Muscle layer of duodenum (tissue), 2 donors: ENCODE results near the gene RACK1.
"Not testable (repeated sequence)": the region's sequence is repeated elsewhere in the genome, so short reads cannot be mapped to it uniquely, and the experiment has no call there.

Experiments
- H3K27ac ChIP-seq: one replicate; pipeline ENCODE4 v1.7.0; 2013; ENCODE audit warnings: mild to moderate bottlenecking, low read length
- H3K27me3 ChIP-seq: one replicate; pipeline ENCODE4 v1.7.0; 2013; ENCODE audit warnings: low read depth, mild to moderate bottlenecking, control low read depth, low read length
- H3K36me3 ChIP-seq, 2 donors: one replicate each; pipeline ENCODE4 v1.7.0; 2013; ENCODE audit warnings: low read length in 2 of 2, control low read depth in 1 of 2, mild to moderate bottlenecking in 1 of 2; ENCODE audit not compliant: insufficient read depth in 2 of 2, control insufficient read depth in 1 of 2
- H3K4me1 ChIP-seq, 2 donors: one replicate each; pipeline ENCODE4 v1.7.0; 2013; ENCODE audit warnings: low read length in 2 of 2, mild to moderate bottlenecking in 2 of 2, control low read depth in 1 of 2, moderate library complexity in 1 of 2; ENCODE audit not compliant: insufficient read depth in 2 of 2, control insufficient read depth in 1 of 2
- H3K4me3 ChIP-seq, 2 donors: one replicate each; pipeline ENCODE4 v1.7.0; 2013; ENCODE audit warnings: low read length in 2 of 2, low read depth in 1 of 2, mild to moderate bottlenecking in 1 of 2
- H3K9me3 ChIP-seq, 2 donors: one replicate each; pipeline ENCODE4 v1.7.0; 2013; ENCODE audit warnings: low read length in 2 of 2, control low read depth in 1 of 2, mild to moderate bottlenecking in 1 of 2; ENCODE audit not compliant: control insufficient read depth in 1 of 2
- donor health status: healthy.

The RACK1 gene

DNA sequence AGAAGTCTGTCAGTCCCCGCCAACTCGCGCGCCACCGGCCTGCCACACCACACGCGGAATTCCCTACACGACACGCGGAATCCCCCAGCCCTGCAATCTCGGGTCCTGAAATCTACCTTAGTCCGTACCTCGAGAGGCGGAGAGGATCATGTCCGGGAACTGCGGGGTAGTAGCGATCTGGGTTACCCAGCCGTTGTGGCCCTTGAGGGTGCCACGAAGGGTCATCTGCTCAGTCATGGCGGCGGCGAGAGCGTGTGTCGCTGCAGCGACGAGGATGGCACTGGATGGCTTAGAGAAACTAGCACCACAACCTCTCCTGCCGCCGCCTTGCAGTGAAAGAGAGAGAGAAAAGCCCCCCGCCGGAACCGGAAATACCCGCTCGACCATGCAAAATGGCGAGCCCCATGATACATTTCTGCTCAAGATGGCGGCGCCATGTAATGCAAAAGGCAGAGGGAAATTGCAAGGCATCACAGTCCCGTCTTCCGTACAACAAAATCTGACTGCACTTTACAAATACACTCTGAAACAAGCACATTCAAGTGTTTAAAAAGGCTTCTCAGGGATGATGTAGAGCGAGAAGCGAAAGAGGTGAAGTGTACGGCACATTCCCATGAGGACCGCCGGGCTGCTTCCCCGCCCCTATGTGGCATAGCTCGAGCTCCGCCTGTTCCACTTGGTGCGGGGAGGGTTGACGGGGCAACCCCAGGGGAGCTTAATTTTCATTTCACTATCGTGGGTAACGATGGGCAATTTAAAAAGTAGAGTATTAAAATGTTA is at the start of gene RACK1:
RACK1 (minus strand) TSS at position 343 of the 780 bp plus-strand sequence; CDS start at position 237, 106 bp downstream.
- Histone ChIP-seq H3K4me3 (peak within 1 kb of the TSS; percentile 86 to 94), H3K4me1 (peaks cover 26 to 39% of the 10 kb centered on the region in 2 donors), H3K36me3 (peaks cover 20 to 40% of the 10 kb centered on the region in 2 donors), H3K27ac (peak within 1 kb of the TSS; percentile 99), H3K27me3 (no peaks in the 10 kb centered on the region), H3K9me3 (no peaks in the 10 kb centered on the region)

DNA sequence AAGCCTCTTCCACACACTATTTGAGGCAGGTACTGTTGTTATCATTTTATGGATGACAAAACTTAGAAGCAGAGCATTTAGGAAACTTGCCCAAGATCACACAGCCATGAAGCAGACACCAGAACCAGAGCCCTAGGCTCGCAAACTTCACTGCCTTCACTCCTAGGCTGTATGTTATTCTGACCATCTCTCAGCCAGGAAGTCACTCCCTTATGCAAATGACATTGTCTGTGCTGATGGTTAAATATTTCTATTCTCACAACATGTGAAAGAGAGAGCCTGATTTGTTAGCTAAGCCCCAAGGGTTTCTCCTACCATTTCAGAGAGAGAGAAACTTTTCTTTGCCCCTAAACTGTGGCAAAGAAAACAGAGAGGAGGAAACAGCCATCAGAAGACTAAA is 43.6 kb upstream of the RACK1 start:
- H3K4me1 ChIP-seq, H3K36me3 ChIP-seq, H3K27me3 ChIP-seq, H3K27ac ChIP-seq, H3K9me3 ChIP-seq, H3K4me3 ChIP-seq: not testable (repeated sequence)

DNA sequence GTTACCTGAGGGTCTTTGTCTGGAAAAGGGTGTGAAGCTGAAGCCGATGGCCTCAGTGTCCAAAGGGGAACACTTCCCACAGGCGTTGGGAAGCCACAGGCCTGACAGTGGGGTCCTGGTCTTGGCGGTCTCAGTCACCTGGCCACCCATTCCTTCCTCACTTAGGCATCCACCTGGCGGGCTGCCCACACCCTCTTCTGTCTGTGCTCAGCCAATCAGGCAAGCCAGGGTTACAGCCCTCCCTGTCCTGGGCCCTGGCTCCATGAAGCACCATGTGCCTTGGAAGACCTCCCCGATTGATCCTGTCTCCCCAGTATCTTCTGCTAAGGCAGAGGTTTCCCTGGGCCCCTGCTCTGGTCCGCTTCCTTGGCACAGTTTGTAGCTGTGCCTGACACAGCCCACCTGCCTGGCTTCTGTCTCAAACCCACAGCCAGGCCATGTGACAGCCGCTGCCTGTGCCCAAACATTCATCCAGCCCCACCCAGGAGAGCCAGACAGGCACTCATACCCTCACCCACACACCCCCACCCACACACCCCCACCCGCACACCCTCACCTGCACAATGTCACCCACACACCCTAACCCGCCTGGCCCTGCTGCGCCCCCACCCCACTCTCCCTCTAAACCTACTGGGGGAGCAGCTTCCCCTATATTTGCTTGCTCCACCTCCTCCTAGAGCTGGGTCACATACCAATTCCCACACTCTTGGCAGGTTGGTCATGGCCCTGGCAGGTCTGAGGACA is 42.4 kb upstream of the RACK1 start:
- not testable (repeated sequence) for H3K27me3 ChIP-seq, H3K9me3 ChIP-seq, H3K36me3 ChIP-seq, H3K4me3 ChIP-seq, H3K4me1 ChIP-seq, H3K27ac ChIP-seq

DNA sequence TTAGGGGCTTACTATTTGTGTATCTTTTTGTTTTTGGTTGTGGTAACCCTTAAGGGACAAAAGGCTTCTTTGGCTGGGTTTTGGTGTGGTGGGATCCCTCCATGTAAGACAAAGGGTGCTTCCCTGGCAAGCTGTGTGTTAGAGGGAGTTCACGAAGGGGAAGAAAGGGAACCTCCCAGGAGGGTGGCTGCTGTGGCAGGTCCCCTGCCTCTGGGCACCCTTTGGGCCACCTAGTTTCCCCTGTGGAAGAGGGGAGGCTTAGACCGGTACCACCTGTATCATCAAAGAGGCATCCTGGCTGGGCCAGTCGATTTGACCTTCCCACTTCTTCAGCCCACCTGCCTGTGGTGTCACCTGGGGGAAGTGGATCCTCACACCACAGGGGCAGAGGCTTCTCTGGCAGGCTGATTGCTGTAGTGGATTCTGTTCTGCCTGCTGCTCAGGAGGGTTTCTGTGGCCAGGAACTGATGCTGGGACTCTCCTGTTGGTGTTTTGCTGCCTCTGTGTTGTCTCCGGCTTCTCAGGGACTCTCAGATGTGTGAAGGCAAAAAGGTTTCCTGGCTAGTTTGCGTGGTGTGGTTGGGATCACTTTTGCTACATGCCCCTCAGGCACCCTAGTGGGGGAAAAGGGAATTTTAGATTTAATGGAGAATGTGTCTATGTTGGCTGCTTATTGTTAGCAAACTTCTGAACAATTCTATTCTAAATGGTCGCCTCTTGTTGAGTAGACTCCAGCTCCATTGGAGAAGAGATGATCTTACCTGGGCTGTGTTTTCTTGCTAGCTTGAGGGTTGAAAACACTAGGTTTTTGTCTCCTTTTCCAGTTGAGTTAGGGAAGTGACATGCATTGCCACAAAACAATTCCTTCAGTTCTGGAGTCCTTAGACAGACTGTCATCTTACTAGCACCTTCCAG is 40.4 kb upstream of the RACK1 start:
- not testable (repeated sequence) for H3K27me3 ChIP-seq, H3K4me3 ChIP-seq, H3K27ac ChIP-seq, H3K36me3 ChIP-seq, H3K4me1 ChIP-seq, H3K9me3 ChIP-seq

DNA sequence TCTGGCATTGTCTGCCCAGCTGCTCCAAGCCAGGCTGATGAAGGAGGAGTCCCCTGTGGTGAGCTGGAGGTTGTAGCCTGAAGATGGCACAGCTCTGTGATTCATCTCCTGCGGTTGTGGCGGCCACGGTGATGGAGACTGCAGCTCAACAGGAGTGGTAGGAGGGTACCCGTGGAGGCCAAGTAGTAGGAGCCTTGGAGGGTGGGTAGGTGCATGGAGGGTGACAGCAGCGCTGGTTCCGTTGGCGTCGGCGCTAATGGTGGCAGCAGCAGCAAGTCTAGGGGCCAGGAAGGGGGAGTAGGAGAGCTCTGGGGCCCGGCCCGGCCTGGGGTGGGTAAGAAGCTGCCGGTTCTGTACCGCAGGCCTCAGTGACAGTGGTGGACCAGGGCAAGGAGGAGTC is 39.6 kb upstream of the RACK1 start:
- Histone ChIP-seq H3K27ac (no peak overlapping the region), H3K27me3 (no peaks in the 10 kb centered on the region), H3K9me3 (no peaks in the 10 kb centered on the region)

DNA sequence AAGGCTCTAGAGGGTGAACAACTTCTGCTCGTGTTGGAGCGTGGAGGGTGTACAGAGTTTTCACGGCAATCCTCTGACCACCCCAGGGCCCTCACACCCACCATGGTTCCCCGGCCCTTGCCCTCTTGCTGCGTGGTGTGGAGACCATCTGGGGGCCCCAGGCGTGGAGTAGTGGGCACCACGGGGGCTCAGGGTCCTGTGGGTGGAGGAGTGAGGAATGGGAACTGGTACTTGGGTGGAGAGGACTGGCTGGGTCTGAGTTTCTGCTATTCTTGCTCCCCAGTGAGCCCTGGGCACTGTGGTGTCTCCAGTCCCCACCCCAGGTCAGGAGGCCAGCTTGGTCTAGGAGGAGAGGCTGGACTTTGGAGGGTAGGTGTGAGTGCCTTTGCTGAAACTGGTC is 39.2 kb upstream of the RACK1 start:
- Histone ChIP-seq H3K9me3 (no peaks in the 10 kb centered on the region), H3K27me3 (no peaks in the 10 kb centered on the region), H3K27ac (no peak overlapping the region), H3K36me3 (no peaks in the 10 kb centered on the region), H3K4me1 (no peaks in the 10 kb centered on the region), H3K4me3 (no peak overlapping the region)

More for the DNA sequence above, 39.6 kb upstream of the RACK1 start:
- Histone ChIP-seq H3K4me3 (no peak overlapping the region), H3K4me1 (no peaks in the 10 kb centered on the region), H3K36me3 (no peaks in the 10 kb centered on the region)

DNA sequence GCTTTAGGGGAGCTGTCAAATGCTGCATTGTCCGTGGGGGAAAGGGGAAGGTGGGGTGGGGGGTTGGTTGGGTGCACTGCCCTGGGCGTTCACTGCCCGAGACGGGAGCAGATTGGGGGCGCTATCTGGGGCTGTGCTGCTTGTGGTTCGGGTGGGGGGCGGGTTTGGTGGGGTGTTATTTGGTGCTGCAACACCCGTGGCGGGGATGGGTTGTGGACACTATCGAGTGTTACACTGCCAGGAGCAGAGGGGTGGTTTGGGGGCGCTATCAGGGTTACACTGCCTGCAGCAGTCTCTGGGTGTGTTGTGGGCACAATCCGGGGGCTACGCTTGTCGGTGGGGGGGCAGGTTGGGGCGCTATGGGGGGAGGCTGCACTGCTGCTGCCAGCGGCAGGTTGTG is 38.7 kb upstream of the RACK1 start:
- not testable (repeated sequence) for H3K27me3 ChIP-seq, H3K9me3 ChIP-seq, H3K4me3 ChIP-seq, H3K36me3 ChIP-seq, H3K27ac ChIP-seq, H3K4me1 ChIP-seq

DNA sequence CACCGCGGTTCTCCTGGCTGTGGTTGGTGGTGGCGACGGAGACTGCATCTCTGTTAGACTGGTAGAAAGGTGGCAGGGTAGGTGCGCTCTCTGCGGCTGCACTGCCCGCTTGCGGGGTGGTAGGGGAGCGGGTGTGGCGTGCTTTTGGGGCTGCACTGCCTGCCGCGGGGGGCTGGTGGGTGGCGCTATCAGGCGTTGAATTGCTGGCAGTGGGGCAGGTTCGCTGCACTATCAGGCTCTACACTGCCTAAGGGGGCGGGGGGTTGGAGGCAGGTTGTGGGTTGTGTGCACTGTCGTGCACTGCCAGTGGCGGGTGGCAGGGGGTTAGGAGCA is 38.2 kb upstream of the RACK1 start:
- H3K36me3 ChIP-seq = no peaks in the 10 kb centered on the region
- H3K4me3 ChIP-seq = no peak overlapping the region
- H3K9me3 ChIP-seq = no peaks in the 10 kb centered on the region
- H3K27me3 ChIP-seq = no peaks in the 10 kb centered on the region
- no peak overlapping the region for H3K27ac ChIP-seq
- no peaks in the 10 kb centered on the region for H3K4me1 ChIP-seq

DNA sequence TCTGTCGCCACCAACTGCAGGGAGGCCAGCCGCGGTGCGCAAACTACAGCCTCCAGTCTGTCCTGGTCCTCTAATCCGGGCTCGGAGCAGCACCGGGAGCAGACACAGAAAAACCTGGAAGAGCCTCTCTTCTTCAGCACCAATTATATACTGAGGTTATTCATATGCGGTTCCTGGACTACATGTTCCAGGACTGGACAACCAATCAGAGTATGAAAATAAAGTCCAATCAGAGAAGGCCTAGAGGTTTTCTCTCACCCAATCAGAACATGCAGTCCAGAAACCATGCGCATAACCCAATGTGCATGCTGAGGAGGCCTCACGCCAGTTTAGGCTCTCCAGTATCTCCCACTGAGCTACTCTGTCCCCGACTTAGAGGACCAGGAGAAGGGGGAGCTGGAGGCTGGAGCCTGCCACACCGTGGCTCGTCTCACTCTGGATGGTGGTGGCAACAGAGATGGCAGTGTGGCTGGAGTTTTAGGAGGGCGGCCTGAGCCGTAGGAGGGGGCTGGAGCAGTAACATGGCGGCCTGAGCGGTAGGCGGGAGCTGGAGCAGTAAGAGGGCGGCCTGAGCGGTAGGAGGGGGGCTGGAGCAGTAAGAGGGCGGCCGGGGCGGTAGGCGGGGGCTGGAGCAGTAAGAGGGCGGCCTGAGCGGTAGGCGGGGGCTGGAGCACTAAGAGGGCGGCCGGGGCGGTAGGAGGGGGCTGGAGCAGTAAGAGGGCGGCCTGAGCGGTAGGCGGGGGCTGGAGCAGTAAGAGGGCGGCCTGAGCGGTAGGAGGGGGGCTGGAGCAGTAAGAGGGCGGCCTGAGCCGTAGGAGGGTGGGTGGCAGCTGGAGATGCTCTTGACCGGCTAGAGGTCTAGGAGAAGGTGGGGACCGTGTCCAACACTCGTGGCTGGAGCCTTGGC is 37.6 kb upstream of the RACK1 start:
- no peaks in the 10 kb centered on the region for H3K27me3 ChIP-seq
- no peak overlapping the region for H3K4me3 ChIP-seq
- no peaks in the 10 kb centered on the region for H3K9me3 ChIP-seq
- H3K36me3 ChIP-seq = no peaks in the 10 kb centered on the region
- no peak overlapping the region for H3K27ac ChIP-seq
- no peaks in the 10 kb centered on the region for H3K4me1 ChIP-seq

DNA sequence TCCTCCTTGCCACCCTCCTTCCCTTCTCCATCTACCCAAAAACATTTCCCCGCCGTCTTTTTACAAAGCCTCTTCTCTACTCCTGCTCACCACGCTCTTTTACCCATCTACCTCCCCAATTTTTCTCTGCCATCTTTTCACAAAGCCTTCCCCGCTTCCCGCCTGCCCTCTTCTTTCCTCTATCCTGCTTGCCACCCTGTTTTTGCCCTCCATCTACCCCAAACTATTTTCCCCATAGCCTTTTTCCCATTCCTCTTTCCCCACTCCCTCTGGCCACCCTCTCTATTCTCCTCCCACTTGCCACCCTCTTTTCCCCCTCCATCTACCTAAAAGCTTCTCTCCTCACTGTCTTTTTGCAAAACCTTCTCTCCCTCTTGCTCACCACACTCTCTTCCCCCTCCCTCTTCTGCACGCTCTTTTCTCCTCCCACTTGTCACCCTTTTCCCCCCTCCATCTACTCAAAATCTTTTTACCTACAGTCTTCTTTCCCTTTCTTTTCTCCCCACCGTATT is 36.6 kb upstream of the RACK1 start:
- H3K4me3 ChIP-seq = no peak overlapping the region
- no peaks in the 10 kb centered on the region for H3K27me3 ChIP-seq
- H3K9me3 ChIP-seq = no peaks in the 10 kb centered on the region
- no peaks in the 10 kb centered on the region for H3K36me3 ChIP-seq
- no peak overlapping the region for H3K27ac ChIP-seq
- H3K4me1 ChIP-seq = no peaks in the 10 kb centered on the region
